LNCaP clone FGC (cell line): ENCODE results near the gene RFLNA.

Experiments
- DNase-seq: peaks from one replicate; pipeline ENCODE4 v3.0.0-alpha.2; 2011; ENCODE audit warnings: low read depth
- H3K4me3 ChIP-seq: 2 replicates; pipeline ENCODE4 v1.5.1; 2011; ENCODE audit warnings: mild to moderate bottlenecking, low read depth, low read length, control low read depth
- CTCF ChIP-seq: IDR thresholded peaks from 2 replicates; pipeline ENCODE4 v1.5.1; 2012; ENCODE audit warnings: mild to moderate bottlenecking; ENCODE audit not compliant: control insufficient read depth, insufficient read depth; ENCODE audit errors: extremely low read depth

Gene RFLNA

DNA sequence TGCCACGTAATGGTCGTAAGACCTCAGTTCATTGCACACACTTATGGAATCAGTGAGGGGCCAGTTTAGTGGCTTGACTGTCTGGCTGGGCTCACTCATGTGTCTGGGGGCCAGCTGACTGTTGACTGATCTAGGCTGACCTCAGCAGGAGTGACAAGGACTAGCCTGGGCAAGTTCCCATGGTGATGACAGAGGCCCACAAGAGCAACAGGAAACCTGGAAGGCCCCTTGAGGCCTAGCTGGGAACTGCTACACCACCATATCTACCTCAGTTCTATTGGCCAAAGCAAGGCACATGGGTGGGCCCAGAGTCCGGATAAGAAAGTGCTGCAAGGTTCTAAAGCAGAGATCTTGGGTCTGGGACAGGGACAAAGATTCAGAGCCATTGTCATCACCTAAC lies 21.3 kb upstream of the RFLNA start:
- H3K4me3 ChIP-seq, result no peak overlapping the region
- DNase-seq, result no peak
- no peak for TF ChIP-seq CTCF

DNA sequence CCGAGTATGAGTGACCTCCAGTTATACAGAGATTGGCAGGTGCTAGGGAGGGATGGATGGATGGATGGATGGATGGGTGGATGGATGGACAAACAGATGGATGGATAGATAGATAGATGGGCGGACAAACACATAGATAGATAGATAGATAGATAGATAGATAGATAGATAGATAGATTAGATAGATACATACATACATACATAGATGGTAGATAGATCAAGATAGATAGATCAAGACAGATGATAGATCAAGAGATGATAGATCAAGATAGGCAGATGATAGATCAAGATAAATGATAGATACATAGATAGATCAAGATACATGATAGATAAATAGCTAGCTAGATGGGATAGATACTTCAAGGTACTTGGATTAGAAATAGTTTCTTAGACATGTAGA lies 18.6 kb upstream of the RFLNA start:
- no peak for DNase-seq
- no peak for TF ChIP-seq CTCF
- no peak overlapping the region for H3K4me3 ChIP-seq

GRCh38 chr12:124277394-124278241 lies 17.3 kb upstream of the RFLNA start:
- no peak for TF ChIP-seq CTCF
- DNase-seq, result no peak
- no peak overlapping the region for H3K4me3 ChIP-seq

DNA sequence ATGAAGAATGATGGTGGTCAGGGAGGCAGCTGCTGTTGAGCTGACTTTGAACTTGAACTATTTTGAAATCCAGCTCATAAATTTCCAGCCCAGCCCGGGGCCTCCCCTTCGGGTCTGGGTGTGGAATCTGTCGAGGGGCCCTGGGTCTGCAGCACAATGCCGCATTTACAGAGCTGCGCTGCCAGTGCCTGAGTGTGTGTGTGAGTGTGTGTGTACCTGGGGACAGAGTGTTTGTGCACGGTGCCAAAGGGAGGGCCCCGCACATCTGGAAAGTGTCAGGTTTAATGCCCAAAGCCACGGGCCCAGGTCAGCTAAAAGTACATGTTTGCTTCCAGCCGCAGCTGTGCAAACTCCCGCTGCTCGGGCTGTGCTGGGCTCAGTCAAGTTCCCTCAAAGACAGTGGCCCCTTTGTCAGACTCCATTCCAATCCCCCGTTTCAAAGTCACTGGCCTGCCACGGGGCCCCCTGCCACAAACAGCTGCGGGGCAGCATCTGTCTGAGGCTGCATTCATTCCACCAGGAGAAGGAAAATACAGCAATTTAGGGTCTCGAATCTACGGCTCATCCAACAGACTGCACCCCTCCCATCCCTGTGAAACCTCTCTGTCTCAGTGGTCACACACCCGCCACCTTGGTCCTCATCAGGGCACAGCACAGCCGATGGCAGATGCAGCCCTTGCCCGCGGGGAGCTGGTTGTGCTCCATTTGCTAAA lies 16.3 kb upstream of the RFLNA start:
- no peak overlapping the region for H3K4me3 ChIP-seq
- no peak for TF ChIP-seq CTCF
- no peak for DNase-seq

DNA sequence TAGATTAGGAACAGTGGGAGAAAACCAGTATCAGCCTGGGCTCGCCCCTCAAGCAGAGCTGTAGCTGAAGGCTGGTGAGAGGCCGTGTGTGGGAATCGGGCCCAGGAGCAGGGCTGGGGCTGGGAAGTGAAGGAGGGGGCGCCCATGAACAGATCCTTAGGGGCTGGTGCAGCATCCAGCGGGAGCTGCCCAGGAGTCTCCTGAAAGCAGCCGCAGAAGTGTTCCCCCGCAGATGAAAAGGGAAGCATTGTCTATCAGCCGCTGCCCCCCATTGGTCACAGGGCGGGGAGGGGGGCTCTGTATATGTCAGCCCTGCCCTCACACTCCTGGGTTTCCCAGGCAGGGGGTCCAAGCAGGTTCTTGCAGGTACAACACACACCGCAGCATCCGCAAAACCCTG lies 15.6 kb upstream of the RFLNA start:
- no peak for DNase-seq
- H3K4me3 ChIP-seq, result no peak overlapping the region
- TF ChIP-seq CTCF, result no peak

DNA sequence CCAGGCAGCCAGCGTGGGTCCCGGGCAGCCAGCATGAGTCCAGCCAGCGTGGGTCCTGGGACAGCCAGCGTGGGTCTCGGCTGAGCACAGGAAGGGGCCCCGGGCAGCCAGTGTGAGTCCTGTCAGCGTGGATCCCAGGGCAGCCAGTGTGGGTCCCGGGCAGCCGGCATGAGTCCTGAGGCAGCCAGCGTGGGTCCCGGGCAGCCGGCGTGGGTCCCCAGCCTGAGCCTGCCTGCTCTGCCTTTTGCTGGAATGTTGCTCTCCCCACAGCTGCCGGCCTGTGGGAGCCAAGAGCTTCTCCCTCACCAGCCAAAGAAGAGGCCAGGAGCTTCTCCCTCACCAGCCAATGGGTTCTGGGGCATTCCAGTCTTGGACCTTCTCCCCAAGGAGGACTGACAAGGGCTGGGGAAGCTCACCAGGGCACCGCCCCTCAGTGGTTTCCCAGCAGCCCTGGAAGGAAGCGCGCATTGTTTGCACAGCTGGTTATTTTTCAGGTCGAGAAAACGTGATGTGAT lies 15.0 kb upstream of the RFLNA start:
- no peak for TF ChIP-seq CTCF
- H3K4me3 ChIP-seq, result no peak overlapping the region
- DNase-seq, result no peak
